ENCODE results near the gene PALB2.

PALB2 gene

DNA sequence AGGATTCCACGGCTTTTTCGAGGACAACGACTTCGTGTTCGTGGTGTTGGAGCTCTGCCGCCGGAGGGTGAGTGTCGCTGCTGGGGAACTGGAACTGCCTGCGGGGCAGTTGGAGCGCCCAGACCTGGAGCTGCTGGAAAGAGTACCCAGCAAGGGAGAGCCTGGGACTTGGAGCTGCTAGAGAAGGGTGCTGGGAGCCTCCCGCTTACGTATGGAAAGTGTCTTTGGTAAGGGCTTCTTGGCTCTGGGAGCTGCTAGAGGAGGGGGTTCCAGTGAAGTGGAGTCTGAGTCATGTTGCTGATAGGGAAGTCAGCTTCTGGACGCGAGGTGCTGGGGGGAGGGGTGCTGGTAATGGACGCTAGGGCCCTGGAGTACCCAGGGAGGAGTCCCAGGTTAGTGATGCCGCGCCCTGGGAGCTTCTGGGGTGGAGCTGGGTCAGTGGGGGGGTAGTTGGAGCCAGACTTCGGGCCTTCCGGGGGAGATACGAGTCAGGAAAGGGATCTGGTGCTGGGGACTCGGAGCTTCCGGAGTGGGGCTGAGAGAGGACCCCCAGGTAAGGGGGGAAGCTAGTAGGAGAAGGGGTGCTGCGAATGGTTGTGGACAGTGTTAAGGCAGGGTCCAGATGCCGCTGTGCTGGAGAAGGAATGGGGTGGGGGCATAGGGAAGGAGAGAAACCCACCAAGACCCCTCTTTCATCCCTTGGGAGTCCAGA is 38.3 kb upstream of the PALB2 start:
- TF ChIP-seq, protein P1, sequence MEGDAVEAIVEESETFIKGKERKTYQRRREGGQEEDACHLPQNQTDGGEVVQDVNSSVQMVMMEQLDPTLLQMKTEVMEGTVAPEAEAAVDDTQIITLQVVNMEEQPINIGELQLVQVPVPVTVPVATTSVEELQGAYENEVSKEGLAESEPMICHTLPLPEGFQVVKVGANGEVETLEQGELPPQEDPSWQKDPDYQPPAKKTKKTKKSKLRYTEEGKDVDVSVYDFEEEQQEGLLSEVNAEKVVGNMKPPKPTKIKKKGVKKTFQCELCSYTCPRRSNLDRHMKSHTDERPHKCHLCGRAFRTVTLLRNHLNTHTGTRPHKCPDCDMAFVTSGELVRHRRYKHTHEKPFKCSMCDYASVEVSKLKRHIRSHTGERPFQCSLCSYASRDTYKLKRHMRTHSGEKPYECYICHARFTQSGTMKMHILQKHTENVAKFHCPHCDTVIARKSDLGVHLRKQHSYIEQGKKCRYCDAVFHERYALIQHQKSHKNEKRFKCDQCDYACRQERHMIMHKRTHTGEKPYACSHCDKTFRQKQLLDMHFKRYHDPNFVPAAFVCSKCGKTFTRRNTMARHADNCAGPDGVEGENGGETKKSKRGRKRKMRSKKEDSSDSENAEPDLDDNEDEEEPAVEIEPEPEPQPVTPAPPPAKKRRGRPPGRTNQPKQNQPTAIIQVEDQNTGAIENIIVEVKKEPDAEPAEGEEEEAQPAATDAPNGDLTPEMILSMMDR (IDR thresholded peaks at IDR 0.05; ENCODE audit: low read depth, low read length) = no peak
- DNase-seq (ENCODE audit: extremely low read depth, low read depth) = no peak

DNA sequence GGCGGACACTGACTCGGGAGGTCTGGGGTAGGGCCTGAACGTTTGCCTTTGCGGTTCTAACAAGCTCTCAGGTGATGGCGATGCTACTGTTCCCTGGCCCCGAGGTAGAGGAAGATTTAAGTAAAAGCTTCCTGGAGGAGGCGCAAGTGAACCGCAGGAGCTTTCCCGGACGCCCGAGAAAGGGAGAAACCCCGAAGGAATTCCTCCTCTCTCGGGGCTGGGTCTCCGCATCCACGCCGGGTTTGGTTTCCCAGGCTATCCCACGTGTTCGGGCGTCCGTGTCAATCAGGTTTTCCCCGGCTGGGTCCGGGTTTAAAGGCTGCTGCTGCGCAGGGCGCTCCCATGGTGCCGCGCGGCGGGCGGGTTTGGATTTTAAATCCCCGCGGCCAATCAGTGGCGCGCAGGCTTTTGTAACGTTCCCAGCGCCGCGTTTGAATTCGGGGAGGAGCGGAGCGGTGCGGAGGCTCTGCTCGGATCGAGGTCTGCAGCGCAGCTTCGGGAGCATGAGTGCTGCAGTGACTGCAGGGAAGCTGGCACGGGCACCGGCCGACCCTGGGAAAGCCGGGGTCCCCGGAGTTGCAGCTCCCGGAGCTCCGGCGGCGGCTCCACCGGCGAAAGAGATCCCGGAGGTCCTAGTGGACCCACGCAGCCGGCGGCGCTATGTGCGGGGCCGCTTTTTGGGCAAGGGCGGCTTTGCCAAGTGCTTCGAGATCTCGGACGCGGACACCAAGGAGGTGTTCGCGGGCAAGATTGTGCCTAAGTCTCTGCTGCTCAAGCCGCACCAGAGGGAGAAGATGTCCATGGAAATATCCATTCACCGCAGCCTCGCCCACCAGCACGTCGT is 37.5 kb upstream of the PALB2 start, which contains the start of gene PLK1:
Gene PLK1, plus strand, starts transcription at position 460 of the 844 bp plus-strand sequence. Its CDS starts 44 bp downstream, at position 504.
- peak; percentile 30 for DNase-seq (ENCODE audit: extremely low read depth, low read depth)
- TF ChIP-seq, protein P1 (IDR thresholded peaks at IDR 0.05; ENCODE audit: low read depth, low read length) = peak; percentile 53

DNA sequence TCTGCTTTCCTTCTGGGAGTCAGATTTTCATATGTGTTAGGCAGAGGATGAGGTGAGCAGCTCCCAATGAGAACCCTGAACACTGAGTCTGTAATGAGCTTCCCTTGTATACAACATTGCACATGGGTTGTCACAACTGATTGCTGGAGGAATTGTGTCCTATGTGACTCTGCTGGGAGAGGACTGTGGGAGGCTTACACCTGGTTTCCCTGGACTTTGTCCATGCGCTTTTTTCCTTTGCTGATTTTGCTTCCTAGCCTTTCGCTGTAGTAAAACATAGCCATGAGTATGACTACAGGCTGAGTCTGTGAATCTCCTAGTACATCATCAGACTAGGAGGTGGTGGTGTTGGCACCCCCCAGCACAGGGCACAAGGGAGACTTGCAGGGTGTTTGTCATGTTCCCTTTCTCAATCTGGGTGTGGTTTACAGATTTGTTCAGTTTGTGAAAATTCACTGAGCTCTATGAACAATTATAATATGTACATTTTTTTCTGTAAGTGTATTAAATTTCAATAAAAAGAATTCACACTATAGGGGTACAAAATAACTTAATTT is 35.9 kb upstream of the PALB2 start:
- TF ChIP-seq, protein P1 (IDR thresholded peaks at IDR 0.05; ENCODE audit: low read depth, low read length) = no peak
- DNase-seq (ENCODE audit: extremely low read depth, low read depth) = no peak

DNA sequence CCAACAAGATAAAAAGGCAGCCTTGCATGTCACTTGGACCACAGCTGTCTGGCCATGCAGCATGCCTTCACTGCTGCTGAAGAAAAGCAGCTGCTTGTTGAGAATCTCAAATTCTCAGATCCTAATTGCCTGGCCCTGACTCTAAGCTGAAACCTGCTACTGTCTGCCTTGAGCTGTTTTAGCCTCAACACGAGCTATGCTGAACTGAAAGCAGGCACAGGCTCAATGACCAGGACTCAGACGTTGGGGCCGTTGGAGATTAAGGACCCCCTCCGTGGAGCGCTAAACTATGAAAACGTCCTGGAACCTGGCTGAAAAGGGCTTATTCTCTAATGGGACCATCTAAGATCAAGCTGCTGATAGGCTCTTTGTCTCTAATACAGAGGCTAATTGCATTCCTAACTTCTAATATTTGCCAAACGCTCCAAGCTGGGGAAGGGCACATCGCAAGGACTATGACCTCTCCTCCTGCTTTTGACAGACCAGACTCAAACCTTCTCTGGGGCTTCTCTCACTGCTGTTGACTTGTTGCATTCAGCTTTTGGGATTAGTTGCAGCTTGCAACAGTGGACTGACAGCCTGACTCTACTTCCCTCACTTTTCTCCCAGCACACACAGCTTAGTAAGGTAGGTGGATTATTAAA is 33.0 kb upstream of the PALB2 start:
- TF ChIP-seq, protein P1 (IDR thresholded peaks at IDR 0.05; ENCODE audit: low read depth, low read length) = no peak
- no peak for DNase-seq (ENCODE audit: extremely low read depth, low read depth)

DNA sequence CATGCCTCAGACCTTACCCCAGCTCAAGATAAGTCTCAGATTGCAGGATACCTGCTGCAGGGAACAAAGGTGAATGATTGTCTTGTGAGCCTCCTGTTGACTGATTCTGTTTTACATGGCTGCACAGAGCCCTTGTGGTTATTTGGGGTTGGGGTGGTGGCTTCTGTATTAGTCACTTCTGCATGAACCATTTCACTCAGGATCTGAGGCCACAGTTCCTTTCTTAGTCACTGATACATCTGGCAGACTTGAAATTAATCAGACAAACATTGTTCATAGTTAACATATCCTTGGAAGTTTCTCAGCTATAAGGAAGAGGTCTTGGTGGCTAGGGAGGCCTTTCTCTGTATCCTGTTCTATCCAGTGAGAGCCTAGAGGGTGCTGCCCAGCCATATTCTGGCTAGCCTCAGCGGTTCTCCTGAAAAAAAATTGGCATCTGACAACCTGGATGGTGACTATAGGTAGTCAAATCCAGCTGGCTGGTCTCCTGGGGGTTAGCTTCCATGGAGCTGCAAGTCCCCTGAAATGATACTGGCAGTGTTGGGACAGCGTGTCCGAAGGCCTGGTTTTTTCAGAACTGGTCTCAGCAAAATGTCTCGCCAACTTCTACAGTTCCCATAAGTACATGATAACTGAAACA is 29.1 kb upstream of the PALB2 start:
- TF ChIP-seq, protein P1 (IDR thresholded peaks at IDR 0.05; ENCODE audit: low read depth, low read length) = no peak
- no peak for DNase-seq (ENCODE audit: extremely low read depth, low read depth)

DNA sequence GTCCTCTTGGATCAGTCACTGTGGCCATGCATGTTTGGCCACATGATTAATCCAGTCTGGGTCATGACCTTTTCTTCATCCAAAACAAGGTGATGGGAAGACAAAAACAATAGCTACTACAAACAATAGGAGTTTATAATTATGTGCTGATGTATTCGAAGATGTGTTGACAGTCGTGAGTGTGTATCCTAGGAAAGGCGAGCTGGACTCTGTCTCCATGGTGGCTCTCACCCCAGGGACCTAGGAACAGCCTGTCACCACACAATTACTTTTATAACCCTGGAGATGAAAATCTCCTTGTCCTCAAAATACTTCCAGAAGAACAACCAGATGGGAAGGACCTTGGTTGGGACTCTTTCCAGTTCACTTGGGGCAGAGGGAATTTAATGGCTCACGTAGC is 27.8 kb upstream of the PALB2 start:
- TF ChIP-seq, protein P1 (IDR thresholded peaks at IDR 0.05; ENCODE audit: low read depth, low read length) = no peak
- no peak for DNase-seq (ENCODE audit: extremely low read depth, low read depth)

Data from AG09319 (cell line).